Endothelial cell of umbilical vein (primary cell): Measurements from ENCODE around the gene CHL1. TPM values are rescaled to one million over a fixed set of nuclear protein-coding genes. Genes with fewer than 3 reads are reported as not detected.

Experiments
- BruUV-seq: library from RNA; stranded (reverse); fragments of 400-500 nt; replicated peaks from 2 replicates; lab custom pipeline; 2021; lab: Mats Ljungman, UMichigan
- CTCF ChIA-PET: fragments of 300-600, 350-600 bp; sonication (Branson Sonifier 250); formaldehyde crosslinking; loops from one replicate; lab custom pipeline; 2021; ENCODE audit warnings: antibody characterized with exemption, inconsistent platforms; lab: Charles Lee
- POLR2A ChIA-PET: fragments of 300-600, 350-600 bp; sonication (Branson Sonifier 250); formaldehyde crosslinking; loops from one replicate; lab custom pipeline; 2021; ENCODE audit warnings: antibody characterized with exemption, inconsistent platforms; lab: Charles Lee
- DNase-seq: peaks from one replicate; pipeline ENCODE4 v3.0.0-alpha.2; 2011; ENCODE audit warnings: low read depth, low spot score
- FAIRE-seq: peaks from 2 replicates; lab custom pipeline; 2011; peaks lifted over from hg19 to GRCh38; lab: Jason Lieb, UNC
- H2AFZ ChIP-seq: 2 replicates; pipeline ENCODE4 v1.6.0; 2012; ENCODE audit warnings: low read depth, low read length, control low read depth, inconsistent platforms
- H3K27ac ChIP-seq: 2 replicates; pipeline ENCODE4 v1.5.1; 2011; ENCODE audit warnings: low read depth, mild to moderate bottlenecking, control low read depth, low read length, moderate library complexity; ENCODE audit not compliant: insufficient read depth
- H3K27me3 ChIP-seq, 2 experiments: 2 replicates each; pipeline versions ENCODE4 v1.6.0 to v1.6.1; 2011; ENCODE audit warnings: low read length in 2 of 2, mixed read lengths in 1 of 2; ENCODE audit not compliant: control insufficient read depth in 2 of 2, insufficient read depth in 2 of 2
- H3K36me3 ChIP-seq, 2 experiments: 2 replicates in 1 of 2; 3 replicates in 1 of 2; pipeline ENCODE4 v1.5.1; 2011; ENCODE audit warnings: low read length in 2 of 2, mild to moderate bottlenecking in 1 of 2, moderate library complexity in 1 of 2; ENCODE audit not compliant: control insufficient read depth in 2 of 2, insufficient read depth in 2 of 2; ENCODE audit errors: extremely low read depth in 1 of 2
- H3K4me1 ChIP-seq: 3 replicates; pipeline ENCODE4 v1.5.1; 2011; ENCODE audit warnings: mild to moderate bottlenecking, low read length; ENCODE audit not compliant: control insufficient read depth, insufficient read depth; ENCODE audit errors: extremely low read depth
- H3K4me2 ChIP-seq: 2 replicates; pipeline ENCODE4 v1.6.1; 2011; ENCODE audit warnings: low read length, control low read depth, mixed read lengths; ENCODE audit not compliant: insufficient read depth
- H3K4me3 ChIP-seq, 3 experiments: fragments of 200-600 bp in 1 of 3; sonication (generic), shearing (Covaris generic) in 1 of 3; replicated peaks in 1 of 3; 2 replicates each; pipeline ENCODE4 v1.5.1; 2011 to 2016; ENCODE audit warnings: control low read depth in 3 of 3, low read length in 3 of 3, mild to moderate bottlenecking in 2 of 3, inconsistent platforms in 1 of 3, low read depth in 1 of 3, moderate library complexity in 1 of 3; ENCODE audit not compliant: insufficient read depth in 1 of 3
- H3K79me2 ChIP-seq: 2 replicates; pipeline ENCODE4 v1.6.0; 2012; ENCODE audit warnings: low read length, inconsistent platforms; ENCODE audit not compliant: control insufficient read depth, insufficient read depth
- H3K9ac ChIP-seq: replicated peaks from 2 replicates; pipeline ENCODE3; 2011; ENCODE audit warnings: low read length, control low read depth; ENCODE audit not compliant: insufficient read depth; ENCODE audit errors: extremely low read depth
- H3K9me1 ChIP-seq: replicated peaks from 3 replicates; pipeline ENCODE4 v1.6.0; 2011; ENCODE audit warnings: mild to moderate bottlenecking, low read length; ENCODE audit not compliant: control insufficient read depth, insufficient read depth; ENCODE audit errors: extremely low read depth
- H3K9me3 ChIP-seq: replicated peaks from 2 replicates; pipeline ENCODE4 v1.5.1; 2012; ENCODE audit warnings: low read length, inconsistent platforms; ENCODE audit not compliant: control insufficient read depth, insufficient read depth
- H4K20me1 ChIP-seq: replicated peaks from 2 replicates; pipeline ENCODE3; 2011; ENCODE audit warnings: mild to moderate bottlenecking, low read length; ENCODE audit not compliant: control insufficient read depth, insufficient read depth; ENCODE audit errors: extremely low read depth
- CTCF ChIP-seq, 2 donors: IDR thresholded peaks; 1 replicate in 1 of 2; 2 replicates in 1 of 2; pipeline ENCODE4 v1.5.1; 2011; ENCODE audit warnings: low read length in 2 of 2, mild to moderate bottlenecking in 2 of 2, moderate library complexity in 2 of 2, control low read depth in 1 of 2, inconsistent platforms in 1 of 2, low read depth in 1 of 2; ENCODE audit not compliant: insufficient read depth in 1 of 2; ENCODE audit errors: extremely low read depth in 1 of 2
- EZH2 ChIP-seq: IDR thresholded peaks from 2 replicates; pipeline ENCODE4 v1.6.1; 2012; ENCODE audit warnings: borderline replicate concordance, low read depth, mild to moderate bottlenecking, moderate library complexity, low read length, inconsistent platforms; ENCODE audit not compliant: severe bottlenecking
- FOS ChIP-seq: IDR thresholded peaks from 2 replicates; pipeline ENCODE4 v1.6.1; 2011; ENCODE audit warnings: mild to moderate bottlenecking, low read length, moderate library complexity, borderline replicate concordance; ENCODE audit not compliant: insufficient read depth
- GATA2 ChIP-seq: IDR thresholded peaks from 2 replicates; pipeline ENCODE4 v1.7.0; 2011; ENCODE audit warnings: low read depth, mild to moderate bottlenecking, moderate library complexity, mixed read lengths, low read length; ENCODE audit not compliant: insufficient read length, insufficient read depth
- JUN ChIP-seq: IDR thresholded peaks from 2 replicates; pipeline ENCODE4 v1.6.1; 2011; ENCODE audit warnings: borderline replicate concordance, low read depth; ENCODE audit not compliant: insufficient read length, insufficient read depth
- MAX ChIP-seq: IDR thresholded peaks from 2 replicates; pipeline ENCODE4 v1.6.1; 2011; ENCODE audit not compliant: insufficient read depth, insufficient read length
- MYC ChIP-seq: IDR thresholded peaks from one replicate; pipeline ENCODE4 v1.6.1; 2011; ENCODE audit warnings: mild to moderate bottlenecking, low read depth, low read length
- POLR2A ChIP-seq: IDR thresholded peaks from 2 replicates; pipeline ENCODE4 v1.6.1; 2012; ENCODE audit warnings: low read depth, mild to moderate bottlenecking, control low read depth, low read length
- POLR2AphosphoS5 ChIP-seq: IDR thresholded peaks from 2 replicates; pipeline ENCODE4 v1.6.1; 2012; ENCODE audit warnings: low read depth, mild to moderate bottlenecking, control low read depth, low read length, moderate library complexity; ENCODE audit not compliant: insufficient read depth
- dilution Hi-C: fragments of 300-500 bp; cut with MboI; formaldehyde crosslinking; loops from one replicate; pipeline ENCODE4 v1.15.0; 2019; ENCODE audit warnings: low sequenced_read_pairs; ENCODE audit not compliant: extremely low pct_ligation_motif_present
- intact Hi-C: fragments of 100-400 bp; cut with micrococcal nuclease; formaldehyde crosslinking; loops from one replicate; pipeline ENCODE4 v1.10.0; 2022
- polyA plus RNA-seq, 4 experiments: library from polyadenylated mRNA; depleted of rRNA in 3 of 4; stranded (reverse) in 3 of 4; unstranded in 1 of 4; fragments of >200 nt; gene quantifications; 2 replicates each; pipeline versions ENCODE4 v1.2.1 to v1.2.3, GENCODE V29; 2011 to 2012; ENCODE audit warnings: missing spikeins in 1 of 4
- total RNA-seq: library from RNA; stranded (reverse); gene quantifications from 2 replicates; pipeline ENCODE4 v1.2.3, GENCODE V29; 2021

Gene CHL1
- total and polyA plus RNA-seq, 2 donors (not counting 3 experiments of a cell fraction or from before 2014, with no cell fraction given): not detected

GRCh38 chr3:403826-404225 is 207.3 kb downstream of the CHL1 start:
- H3K36me3 ChIP-seq: no peaks in the 10 kb centered on the region
- H3K79me2 ChIP-seq: no peaks in the 10 kb centered on the region
- H3K27ac ChIP-seq: no peak overlapping the region
- H3K4me2 ChIP-seq: no peak overlapping the region
- FAIRE-seq (no peak), DNase-seq (no peak)
- ChIA-PET POLR2A (no interaction called here), CTCF (no interaction called here)
- no peaks in the 10 kb centered on the region for H4K20me1 ChIP-seq
- H3K9me1 ChIP-seq: no peaks in the 10 kb centered on the region
- intact Hi-C loops (no loop called here), dilution Hi-C loops (no loop called here)
- H3K9ac ChIP-seq: no peak overlapping the region
- no peak overlapping the region for H2AFZ ChIP-seq
- TF ChIP-seq MAX (no peak), POLR2A (no peak), CTCF (IDR thresholded peaks at IDR 0.05; ENCODE audit: extremely low read depth in 1 of 2, insufficient read depth in 1 of 2, low read depth in 1 of 2, low read length in 2 of 2) (no peak), POLR2AphosphoS5 (no peak), FOS (no peak), GATA2 (no peak), JUN (no peak), MYC (no peak), EZH2 (no peak)
- H3K4me1 ChIP-seq: no peaks in the 10 kb centered on the region
- H3K4me3 ChIP-seq: no peak overlapping the region
- no TSS peak for BruUV-seq
- peaks cover 2% of the 10 kb centered on the region for H3K9me3 ChIP-seq
- no peaks in the 10 kb centered on the region for H3K27me3 ChIP-seq
